Fibroblast of pulmonary artery (primary cell): ENCODE data around the gene TAOK2.

ENCODE experiments used
- DNase-seq: peaks from one replicate; pipeline ENCODE4 v3.0.0-alpha.2; 2010; ENCODE audit warnings: low read depth
- H3K4me3 ChIP-seq: replicated peaks from 2 replicates; pipeline ENCODE4 v1.5.1; 2011; ENCODE audit warnings: low read depth, mild to moderate bottlenecking, control low read depth, low read length, moderate library complexity
- TF ChIP-seq, protein P1 (sequence below): IDR thresholded peaks from 2 replicates; pipeline ENCODE4 v1.5.1; 2011; ENCODE audit warnings: mild to moderate bottlenecking, control low read depth, low read length, inconsistent platforms; ENCODE audit errors: missing control alignments

The TAOK2 gene

GRCh38 chr16:30023586-30023985, 49.9 kb downstream of the TAOK2 start:
- TF ChIP-seq, protein P1, sequence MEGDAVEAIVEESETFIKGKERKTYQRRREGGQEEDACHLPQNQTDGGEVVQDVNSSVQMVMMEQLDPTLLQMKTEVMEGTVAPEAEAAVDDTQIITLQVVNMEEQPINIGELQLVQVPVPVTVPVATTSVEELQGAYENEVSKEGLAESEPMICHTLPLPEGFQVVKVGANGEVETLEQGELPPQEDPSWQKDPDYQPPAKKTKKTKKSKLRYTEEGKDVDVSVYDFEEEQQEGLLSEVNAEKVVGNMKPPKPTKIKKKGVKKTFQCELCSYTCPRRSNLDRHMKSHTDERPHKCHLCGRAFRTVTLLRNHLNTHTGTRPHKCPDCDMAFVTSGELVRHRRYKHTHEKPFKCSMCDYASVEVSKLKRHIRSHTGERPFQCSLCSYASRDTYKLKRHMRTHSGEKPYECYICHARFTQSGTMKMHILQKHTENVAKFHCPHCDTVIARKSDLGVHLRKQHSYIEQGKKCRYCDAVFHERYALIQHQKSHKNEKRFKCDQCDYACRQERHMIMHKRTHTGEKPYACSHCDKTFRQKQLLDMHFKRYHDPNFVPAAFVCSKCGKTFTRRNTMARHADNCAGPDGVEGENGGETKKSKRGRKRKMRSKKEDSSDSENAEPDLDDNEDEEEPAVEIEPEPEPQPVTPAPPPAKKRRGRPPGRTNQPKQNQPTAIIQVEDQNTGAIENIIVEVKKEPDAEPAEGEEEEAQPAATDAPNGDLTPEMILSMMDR = no peak
- no peak overlapping the region for H3K4me3 ChIP-seq
- no peak for DNase-seq

DNA sequence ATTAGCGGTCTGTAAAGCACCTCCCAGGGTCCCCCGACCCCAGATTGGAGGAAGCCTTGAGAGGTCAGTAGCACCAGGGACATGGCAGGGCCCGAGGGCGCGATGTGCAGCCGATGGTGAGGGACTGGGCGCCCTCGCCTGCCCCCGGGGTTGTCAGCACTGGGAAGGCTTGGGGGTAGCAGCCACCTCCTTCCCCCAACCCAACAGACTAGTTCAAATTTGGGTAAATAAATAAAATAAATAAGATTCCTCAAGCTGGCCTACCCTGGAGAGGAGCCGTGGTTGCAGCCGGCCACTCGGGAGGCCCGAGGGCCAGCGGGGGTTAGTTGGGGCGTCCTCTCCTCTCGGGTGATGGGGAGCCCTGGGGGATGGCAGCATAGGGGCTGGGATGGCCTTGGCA, 50.8 kb downstream of the TAOK2 start:
- TF ChIP-seq, protein P1 = no peak
- DNase-seq = no peak
- no peak overlapping the region for H3K4me3 ChIP-seq

GRCh38 chr16:30025156-30025555, 51.5 kb downstream of the TAOK2 start:
- no peak for DNase-seq
- no peak overlapping the region for H3K4me3 ChIP-seq
- TF ChIP-seq, protein P1 = no peak

- DNase-seq = no peak
- TF ChIP-seq, protein P1 = no peak
- no peak overlapping the region for H3K4me3 ChIP-seq
Measured at GRCh38 chr16:30025574-30025973, 51.9 kb downstream of the TAOK2 start.

GRCh38 chr16:30026449-30026848, 52.8 kb downstream of the TAOK2 start:
- no peak overlapping the region for H3K4me3 ChIP-seq
- TF ChIP-seq, protein P1 = no peak
- DNase-seq = no peak

DNA sequence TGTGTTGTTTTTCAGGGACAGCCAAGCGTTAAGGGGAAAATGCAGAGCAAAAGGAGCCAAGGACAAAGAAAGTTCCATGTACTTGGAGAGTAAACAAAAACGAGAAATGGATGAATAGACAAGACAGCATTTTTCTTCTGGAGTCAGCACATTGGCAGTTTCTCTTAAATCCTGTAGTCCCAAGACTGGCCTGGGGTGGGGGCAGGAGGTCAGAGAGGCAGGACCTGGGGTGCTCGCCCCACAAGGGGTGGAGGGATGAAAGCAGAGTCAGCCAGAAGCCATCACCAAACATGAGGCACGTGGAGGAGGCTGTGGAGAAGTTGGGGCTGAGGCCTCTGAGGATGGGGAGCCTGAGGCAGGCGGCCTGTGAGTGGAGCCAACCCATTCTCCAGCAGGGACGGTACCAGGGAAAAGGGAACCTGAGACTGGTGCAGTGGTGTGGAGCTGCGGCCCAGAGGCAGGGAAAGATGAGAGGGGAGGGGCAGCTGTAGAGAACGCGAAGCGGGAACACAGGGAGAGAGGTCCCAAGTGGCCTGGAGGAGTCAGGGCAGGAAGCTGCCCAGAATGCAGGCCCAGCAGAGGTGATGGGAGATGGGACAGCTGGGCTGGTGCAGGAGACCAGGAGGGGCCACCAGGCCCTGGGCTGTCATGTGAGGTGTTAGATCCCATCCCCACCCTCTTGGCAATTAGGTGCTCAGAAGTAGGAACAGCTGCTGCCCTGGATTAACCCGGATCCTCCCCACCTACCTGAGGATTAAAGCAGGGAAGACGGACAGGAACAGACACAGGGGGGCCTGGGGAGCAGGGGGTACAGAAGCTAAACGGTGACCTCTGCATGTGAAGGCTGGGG, 54.1 kb downstream of the TAOK2 start:
- H3K4me3 ChIP-seq = no peak overlapping the region
- no peak for DNase-seq
- TF ChIP-seq, protein P1 = no peak
